Lower leg skin (tissue), 3 donors: Measurements from ENCODE around the gene ARHGAP19.

ENCODE experiments used
- CTCF ChIP-seq, 3 donors: fragments of 450-650 bp; IDR thresholded peaks; one replicate each; pipeline ENCODE4 v1.5.1; 2016; ENCODE audit warnings: antibody characterized with exemption in 3 of 3, mild to moderate bottlenecking in 3 of 3, moderate library complexity in 2 of 3
- POLR2A ChIP-seq, 2 donors: fragments of 450-650 bp; IDR thresholded peaks; one replicate each; pipeline ENCODE4 v1.6.1; 2016 to 2017; ENCODE audit warnings: antibody characterized with exemption in 2 of 2, mild to moderate bottlenecking in 1 of 2, moderate library complexity in 1 of 2

GRCh38 chr10:97302088-97302791 lies 9.8 kb upstream of the ARHGAP19 start:
- TF ChIP-seq CTCF (IDR thresholded peaks at IDR 0.05) (no peak), POLR2A (IDR thresholded peaks at IDR 0.05) (no peak)
